PC-9 (cell line): ENCODE measurements around the gene ACSM5. TPM values are rescaled to one million over a fixed set of nuclear protein-coding genes. Genes with fewer than 3 reads are reported as not detected.
"Not testable (repeated sequence)": the region's sequence is repeated elsewhere in the genome, so short reads cannot be mapped to it uniquely, and the experiment has no call there.

Experiments used
- BruUV-seq: library from RNA; stranded (reverse); fragments of 400-500 nt; replicated peaks from 2 replicates; lab custom pipeline; 2021; lab: Mats Ljungman, UMichigan
- CTCF ChIA-PET: fragments of 300-600 bp; sonication (Branson Sonifier 250); formaldehyde crosslinking; loops from one replicate; lab custom pipeline; 2022; ENCODE audit warnings: antibody characterized with exemption; lab: Charles Lee
- POLR2A ChIA-PET: fragments of 300-600 bp; sonication (Branson Sonifier 250); formaldehyde crosslinking; loops from one replicate; lab custom pipeline; 2022; ENCODE audit warnings: antibody characterized with exemption; ENCODE audit not compliant: unreplicated experiment; lab: Charles Lee
- DNase-seq, 2 experiments: peaks; one replicate each; pipeline versions ENCODE4 v3.0.0 to v3.0.0-alpha.2; 2015 to 2022; ENCODE audit warnings: mixed read lengths in 1 of 2
- H2AFZ ChIP-seq: fragments of 200-600 bp; sonication (generic); 2 replicates; pipeline ENCODE4 v1.8.1; 2017; ENCODE audit warnings: antibody characterized with exemption
- H3F3A ChIP-seq: fragments of 200-600 bp; sonication (generic); 2 replicates; pipeline ENCODE4 v1.8.1; 2017; ENCODE audit warnings: antibody characterized with exemption, mild to moderate bottlenecking, low read depth; ENCODE audit not compliant: insufficient read depth
- H3K27ac ChIP-seq: fragments of 200-600 bp; sonication (generic); 2 replicates; pipeline ENCODE4 v1.6.1; 2016; ENCODE audit warnings: mixed run types
- H3K27me3 ChIP-seq: fragments of 200-600 bp; sonication (generic); 2 replicates; pipeline ENCODE4 v1.6.1; 2016; ENCODE audit warnings: low read depth, mixed run types; ENCODE audit not compliant: insufficient read depth
- H3K36me3 ChIP-seq: fragments of 200-600 bp; sonication (generic); 2 replicates; pipeline ENCODE4 v1.6.1; 2016; ENCODE audit warnings: low read depth, mixed run types
- H3K4me1 ChIP-seq: fragments of 200-600 bp; sonication (generic); replicated peaks from 2 replicates; pipeline ENCODE4 v1.6.1; 2016; ENCODE audit warnings: mixed run types; ENCODE audit not compliant: insufficient read depth
- H3K4me2 ChIP-seq: fragments of 200-600 bp; sonication (generic); 2 replicates; pipeline ENCODE4 v1.6.1; 2017; ENCODE audit warnings: mixed run types
- H3K4me3 ChIP-seq: fragments of 200-600 bp; sonication (generic); 2 replicates; pipeline ENCODE4 v1.6.1; 2016; ENCODE audit warnings: mixed run types
- H3K79me2 ChIP-seq: fragments of 200-600 bp; sonication (generic); 2 replicates; pipeline ENCODE4 v1.6.1; 2017; ENCODE audit warnings: low read depth, mixed run types
- H3K9me2 ChIP-seq: fragments of 200-600 bp; sonication (generic); 2 replicates; pipeline ENCODE4 v1.8.1; 2017; ENCODE audit warnings: mild to moderate bottlenecking; ENCODE audit not compliant: insufficient read depth
- H3K9me3 ChIP-seq: fragments of 200-600 bp; sonication (generic); 2 replicates; pipeline ENCODE4 v1.8.1; 2016; ENCODE audit warnings: low read depth; ENCODE audit not compliant: insufficient read depth
- H4K20me1 ChIP-seq: fragments of 200-600 bp; sonication (generic); 2 replicates; pipeline ENCODE4 v1.8.1; 2017; ENCODE audit not compliant: insufficient read depth
- CTCF ChIP-seq: fragments of 200-600 bp; sonication (generic); conservative IDR thresholded peaks from 2 replicates; pipeline ENCODE4 v1.6.1; 2017; ENCODE audit warnings: mixed run types, antibody characterized with exemption, mild to moderate bottlenecking, moderate library complexity
- EZH2 ChIP-seq: fragments of 200-600 bp; sonication (generic); IDR thresholded peaks from 2 replicates; pipeline ENCODE4 v1.8.0; 2017; ENCODE audit warnings: antibody characterized with exemption, low read depth
- intact Hi-C: fragments of 100-400 bp; cut with micrococcal nuclease; formaldehyde crosslinking; loops from one replicate; pipeline ENCODE4 v1.10.0; 2022; ENCODE audit not compliant: unreplicated experiment
- total RNA-seq: library from RNA; stranded (reverse); gene quantifications from 2 replicates; pipeline ENCODE4 v1.2.3, GENCODE V29; 2021

ACSM5 gene
- total RNA-seq, 1 experiment from 2014 or later, result not detected

DNA sequence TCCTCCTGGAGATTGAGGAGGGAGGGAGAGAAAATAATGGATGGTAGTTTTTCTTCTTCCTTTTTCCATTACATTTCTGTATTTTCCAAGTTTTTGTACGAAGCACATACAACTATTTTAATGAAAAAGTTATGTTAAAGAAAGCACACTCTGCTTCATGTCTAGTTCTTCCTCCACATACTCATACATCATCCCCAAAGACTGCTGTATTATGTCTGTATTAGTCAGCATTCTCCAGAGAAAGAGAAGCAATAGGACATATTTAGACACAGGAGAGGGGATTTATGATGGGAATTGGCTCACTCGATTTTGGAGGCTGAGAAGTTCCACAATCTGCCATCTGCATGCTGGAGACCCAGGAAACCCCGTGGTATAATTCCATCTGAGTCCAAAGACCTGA is 31.9 kb downstream of the ACSM5 start:
- Histone ChIP-seq H3K9me3 (no peaks in the 10 kb centered on the region), H3K36me3 (no peaks in the 10 kb centered on the region), H3K4me3 (no peak overlapping the region), H3K4me1 (no peaks in the 10 kb centered on the region), H3K4me2 (no peak overlapping the region), H3K79me2 (no peaks in the 10 kb centered on the region), H3K9me2 (no peaks in the 10 kb centered on the region), H3K27ac (no peak overlapping the region), H3K27me3 (no peaks in the 10 kb centered on the region), H2AFZ (no peak overlapping the region), H4K20me1 (no peaks in the 10 kb centered on the region), H3F3A (no peaks in the 10 kb centered on the region)
- TF ChIP-seq CTCF (no peak), EZH2 (no peak)
- ChIA-PET CTCF (no interaction called here), POLR2A (no interaction called here)
- no TSS peak for BruUV-seq
- no peak for DNase-seq
- intact Hi-C loops, result no loop called here

DNA sequence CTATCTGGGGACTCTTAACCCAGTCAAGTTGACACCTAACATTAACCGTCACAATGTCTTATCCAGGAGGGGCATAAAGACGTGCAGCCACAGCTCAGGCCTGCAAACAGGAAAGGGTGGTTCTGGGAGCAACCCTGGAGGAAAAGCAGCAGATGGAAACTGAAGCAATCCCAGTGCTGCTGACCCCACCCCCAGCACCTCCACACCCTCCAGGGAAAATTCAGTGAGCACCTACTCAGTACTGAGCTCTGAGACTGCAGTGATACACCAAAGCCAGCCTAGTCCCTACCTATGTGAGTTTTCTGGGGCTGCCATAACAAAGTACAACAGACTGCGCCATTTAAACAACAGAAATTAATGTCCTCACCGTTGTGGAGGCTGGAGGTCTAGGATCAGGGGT is 32.5 kb downstream of the ACSM5 start:
- H3K4me2 ChIP-seq, H3K4me1 ChIP-seq, BruUV-seq, H3K27ac ChIP-seq, H4K20me1 ChIP-seq, POLR2A ChIA-PET, H3K36me3 ChIP-seq, H2AFZ ChIP-seq, CTCF ChIA-PET, H3K4me3 ChIP-seq, H3K27me3 ChIP-seq, H3K79me2 ChIP-seq, H3F3A ChIP-seq, H3K9me3 ChIP-seq, H3K9me2 ChIP-seq, DNase-seq, intact Hi-C loops: not testable (repeated sequence)

DNA sequence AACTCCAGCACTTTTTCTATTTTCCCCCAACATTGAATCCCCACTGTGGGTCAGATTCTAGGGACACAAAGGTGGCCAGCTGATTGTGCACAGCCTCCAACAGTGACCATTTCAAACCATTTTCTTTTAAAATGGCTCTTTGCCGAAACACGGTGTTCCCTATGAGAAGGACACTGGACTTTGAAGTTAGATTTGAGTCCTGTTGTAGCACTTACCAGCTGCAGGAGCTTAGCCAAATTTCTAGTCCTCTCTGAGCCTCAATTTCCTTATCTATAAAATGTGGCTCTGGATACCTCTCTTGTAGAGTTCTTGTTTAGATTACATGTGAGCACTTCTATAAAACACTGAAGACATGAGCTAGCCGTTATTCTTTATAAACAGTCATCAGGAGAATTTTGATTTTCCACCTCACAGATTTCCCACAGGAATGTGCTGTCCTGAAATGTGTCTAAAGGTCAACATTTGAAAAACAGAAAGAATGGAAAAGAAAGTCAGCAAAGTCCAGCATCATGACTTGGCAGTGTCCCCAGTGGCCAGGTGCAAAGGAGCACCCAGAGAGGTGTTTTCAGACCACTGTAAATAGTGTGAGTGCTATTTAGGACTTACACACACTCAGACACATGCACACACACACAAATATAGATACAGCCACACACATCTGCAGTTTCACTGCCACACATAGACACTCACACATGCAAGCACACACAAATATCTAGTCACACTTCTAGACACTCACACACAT is 37.5 kb downstream of the ACSM5 start:
- H3K4me1 ChIP-seq, H3K9me2 ChIP-seq, H3F3A ChIP-seq, H3K4me3 ChIP-seq, DNase-seq, H2AFZ ChIP-seq, CTCF ChIA-PET, intact Hi-C loops, H3K79me2 ChIP-seq, POLR2A ChIA-PET, BruUV-seq, H3K27ac ChIP-seq, H4K20me1 ChIP-seq, H3K9me3 ChIP-seq, H3K36me3 ChIP-seq, H3K27me3 ChIP-seq, H3K4me2 ChIP-seq: not testable (repeated sequence)

DNA sequence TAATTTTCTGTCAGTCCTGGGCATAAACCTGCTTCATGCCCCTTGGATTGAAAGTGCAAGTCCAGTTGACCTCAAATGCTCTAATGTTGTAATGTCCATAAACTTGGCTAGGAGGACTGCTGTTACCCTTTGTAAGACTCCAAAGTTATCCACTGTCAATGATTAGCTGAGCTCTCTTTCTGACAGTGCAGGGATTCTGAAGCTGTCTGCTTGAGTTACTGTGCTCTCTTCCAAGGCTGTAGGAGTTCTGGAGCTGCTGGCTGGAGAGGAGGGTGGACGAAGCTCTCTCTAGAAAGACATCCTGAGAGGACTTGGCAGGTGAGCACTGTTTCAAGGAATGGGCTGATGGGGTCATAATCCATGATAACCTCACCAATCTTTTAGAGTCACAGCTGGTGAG is 42.0 kb downstream of the ACSM5 start, which contains the start of gene ACSM2A:
TSS of gene ACSM2A (plus strand) at position 158 of the 400 bp plus-strand sequence. CDS start 8,594 bp downstream, outside the sequence.
- BruUV-seq, H3K9me3 ChIP-seq, H2AFZ ChIP-seq, H3K9me2 ChIP-seq, H3K36me3 ChIP-seq, DNase-seq, H3K4me2 ChIP-seq, H3K27me3 ChIP-seq, H3K4me1 ChIP-seq, POLR2A ChIA-PET, H4K20me1 ChIP-seq, intact Hi-C loops, H3K79me2 ChIP-seq, H3F3A ChIP-seq, H3K4me3 ChIP-seq, CTCF ChIA-PET, H3K27ac ChIP-seq: not testable (repeated sequence)

DNA sequence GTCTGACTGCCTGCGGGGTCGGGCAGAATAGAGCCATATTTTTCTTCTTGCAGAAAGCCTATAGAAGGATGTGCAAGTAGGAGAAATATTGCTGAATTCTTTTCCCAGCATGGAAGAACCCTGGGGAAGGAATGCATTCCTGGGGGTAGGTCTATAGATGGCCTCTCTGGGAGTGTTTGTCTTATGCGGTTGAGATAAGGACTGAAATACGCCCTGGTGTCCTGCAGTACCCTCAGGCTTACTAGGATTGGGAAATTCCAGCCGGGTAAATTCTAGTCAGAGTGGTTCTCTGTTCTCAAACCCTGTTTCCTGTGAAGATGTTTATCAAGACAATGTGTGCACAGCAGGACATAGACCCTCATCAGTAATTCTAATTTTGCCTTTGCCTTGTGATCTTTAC is 44.3 kb downstream of the ACSM5 start:
- H3K9me2 ChIP-seq, intact Hi-C loops, H3K9me3 ChIP-seq, BruUV-seq, POLR2A ChIA-PET, H3K79me2 ChIP-seq, H3K27me3 ChIP-seq, H4K20me1 ChIP-seq, H2AFZ ChIP-seq, H3K36me3 ChIP-seq, H3K4me2 ChIP-seq, H3K4me1 ChIP-seq, CTCF ChIA-PET, DNase-seq, H3K4me3 ChIP-seq, H3K27ac ChIP-seq, H3F3A ChIP-seq: not testable (repeated sequence)

DNA sequence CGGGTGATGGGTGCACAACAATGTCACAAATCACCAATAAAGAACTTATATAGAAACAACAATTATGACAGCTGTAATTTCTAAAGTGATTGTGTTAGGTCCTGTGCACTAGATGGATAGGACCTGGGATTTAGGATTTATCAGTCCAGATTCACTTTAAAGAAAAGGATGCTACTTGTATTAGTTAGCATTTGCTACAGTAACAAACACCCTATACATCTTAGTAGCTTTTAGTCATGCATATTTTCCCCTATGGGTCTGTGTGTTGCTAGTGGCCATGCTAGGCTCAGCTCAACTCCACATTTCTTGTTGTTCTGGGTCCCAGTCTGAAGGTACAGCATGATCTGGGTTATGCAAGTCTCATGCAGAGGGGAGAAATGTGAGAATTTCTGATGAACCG is 49.9 kb downstream of the ACSM5 start:
- H3K27ac ChIP-seq, H2AFZ ChIP-seq, H3K4me3 ChIP-seq, H3K4me1 ChIP-seq, POLR2A ChIA-PET, H3K4me2 ChIP-seq, intact Hi-C loops, H3K36me3 ChIP-seq, BruUV-seq, H3K9me3 ChIP-seq, H3K27me3 ChIP-seq, DNase-seq, CTCF ChIA-PET, H3K79me2 ChIP-seq, H3F3A ChIP-seq, H4K20me1 ChIP-seq, H3K9me2 ChIP-seq: not testable (repeated sequence)
